Activated B cell treated with CpG ODN at 0.5 μM for 24 hours (primary cell): ENCODE data around the gene USP51. TPM values are rescaled to one million over a fixed set of nuclear protein-coding genes. Genes with fewer than 3 reads are reported as not detected.
A peak's percentile ranks its signal among the peaks of the same experiment; 100 is the strongest.
"Not testable (repeated sequence)": the region's sequence is repeated elsewhere in the genome, so short reads cannot be mapped to it uniquely, and the experiment has no call there.

ENCODE experiments used
- ATAC-seq: fragments of 200-7000 bp; cut with Tn5 transposase; one replicate; pipeline ENCODE4 v1.10.0; 2021; ENCODE audit warnings: low read depth, mild to moderate bottlenecking, moderate library complexity
- CTCF ChIA-PET: fragments of 350-600 bp; sonication (Branson Sonifier 250); formaldehyde crosslinking; loops from one replicate; lab custom pipeline; 2021; ENCODE audit warnings: antibody characterized with exemption; lab: Charles Lee
- POLR2A ChIA-PET: fragments of 350-600 bp; sonication (Branson Sonifier 250); formaldehyde crosslinking; loops from one replicate; lab custom pipeline; 2021; ENCODE audit warnings: antibody characterized with exemption; lab: Charles Lee
- DNase-seq: peaks from one replicate; pipeline ENCODE4 v3.0.0; 2022
- H3K27ac Mint-ChIP-seq: one replicate; pipeline ENCODE4 v1.8.0; 2020; ENCODE audit warnings: mixed read lengths
- H3K27me3 Mint-ChIP-seq: one replicate; pipeline ENCODE4 v1.8.0; 2021; ENCODE audit warnings: mixed read lengths
- H3K36me3 Mint-ChIP-seq: one replicate; pipeline ENCODE4 v1.8.0; 2021; ENCODE audit warnings: low read depth, mixed read lengths
- H3K4me1 Mint-ChIP-seq: one replicate; pipeline ENCODE4 v1.8.0; 2021; ENCODE audit warnings: mixed read lengths
- H3K4me3 Mint-ChIP-seq: one replicate; pipeline ENCODE4 v1.8.0; 2020; ENCODE audit warnings: mild to moderate bottlenecking, mixed read lengths
- H3K9me3 Mint-ChIP-seq: one replicate; pipeline ENCODE4 v1.8.0; 2020; ENCODE audit warnings: mixed read lengths
- CTCF ChIP-seq: fragments of 200-600 bp; IDR thresholded peaks from one replicate; pipeline ENCODE4 v1.8.0; 2022; ENCODE audit warnings: antibody characterized with exemption, mild to moderate bottlenecking
- intact Hi-C: fragments of 100-400 bp; cut with micrococcal nuclease; formaldehyde crosslinking; loops from one replicate; pipeline ENCODE4 v1.15.1; 2024
- total RNA-seq: library from RNA; stranded (reverse); gene quantifications from 2 replicates; pipeline ENCODE4 v1.2.3, GENCODE V29; 2022

Gene USP51
- total RNA-seq, 1 donor from 2014 or later = 2.4 TPM

- H3K4me3 Mint-ChIP-seq, H3K27ac Mint-ChIP-seq, H3K27me3 Mint-ChIP-seq, DNase-seq, ATAC-seq, H3K4me1 Mint-ChIP-seq, POLR2A ChIA-PET, CTCF ChIA-PET, intact Hi-C loops, H3K9me3 Mint-ChIP-seq, H3K36me3 Mint-ChIP-seq: not testable (repeated sequence)
Measured at GRCh38 chrX:55508410-55509152, 18.9 kb upstream of the USP51 start.

- intact Hi-C loops, POLR2A ChIA-PET, H3K27me3 Mint-ChIP-seq, H3K36me3 Mint-ChIP-seq, H3K27ac Mint-ChIP-seq, H3K9me3 Mint-ChIP-seq, ATAC-seq, CTCF ChIA-PET, DNase-seq, H3K4me3 Mint-ChIP-seq, H3K4me1 Mint-ChIP-seq: not testable (repeated sequence)
Measured at GRCh38 chrX:55507699-55508098, 18.1 kb upstream of the USP51 start.

- H3K4me3 Mint-ChIP-seq, H3K27ac Mint-ChIP-seq, CTCF ChIA-PET, DNase-seq, H3K4me1 Mint-ChIP-seq, H3K27me3 Mint-ChIP-seq, H3K9me3 Mint-ChIP-seq, H3K36me3 Mint-ChIP-seq, intact Hi-C loops, POLR2A ChIA-PET, ATAC-seq: not testable (repeated sequence)
Measured at GRCh38 chrX:55507010-55507409, 17.4 kb upstream of the USP51 start.

- Mint-ChIP-seq H3K27me3 (no peaks in the 10 kb centered on the region), H3K4me3 (no peak overlapping the region), H3K4me1 (peaks cover 12% of the 10 kb centered on the region), H3K9me3 (no peaks in the 10 kb centered on the region), H3K36me3 (peaks cover 6% of the 10 kb centered on the region), H3K27ac (no peak overlapping the region)
- ChIA-PET CTCF (no interaction called here), POLR2A (no interaction called here)
- intact Hi-C loops = no loop called here
- no peak for ATAC-seq
- no peak for DNase-seq
- no peak for TF ChIP-seq CTCF
Measured at GRCh38 chrX:55490974-55491373, 1.3 kb upstream of the USP51 start.

- peak overlapping the region; percentile 98 for H3K27ac Mint-ChIP-seq
- DNase-seq = no peak
- CTCF ChIA-PET = no interaction called here
- peaks cover 13% of the 10 kb centered on the region for H3K4me1 Mint-ChIP-seq
- H3K27me3 Mint-ChIP-seq = no peaks in the 10 kb centered on the region
- TF ChIP-seq CTCF = no peak
- H3K9me3 Mint-ChIP-seq = no peaks in the 10 kb centered on the region
- intact Hi-C loops = no loop called here
- H3K36me3 Mint-ChIP-seq = peaks cover 6% of the 10 kb centered on the region
- no peak for ATAC-seq
- POLR2A ChIA-PET = interaction anchor here (2.4 kb wide), 1 partner anchor 418 kb away, joined by 11 read pairs; no protein-coding TSS in a partner anchor
- peak overlapping the region; percentile 94 for H3K4me3 Mint-ChIP-seq
Measured at GRCh38 chrX:55490121-55490520, 473 bp upstream of the USP51 start.

- TF ChIP-seq CTCF = no peak
- CTCF ChIA-PET = interaction anchor here (0.5 to 1.8 kb wide), 5 partner anchors 37 to 1830 kb away, joined by 3 to 10 read pairs (median 3); partner anchors contain the start of genes MAGEH1, NBDY and RRAGB
- Mint-ChIP-seq H3K27me3 (no peaks in the 10 kb centered on the region), H3K36me3 (peaks cover 6% of the 10 kb centered on the region), H3K4me1 (peaks cover 17% of the 10 kb centered on the region), H3K4me3 (peak overlapping the region; percentile 94), H3K27ac (peak overlapping the region; percentile 98), H3K9me3 (no peaks in the 10 kb centered on the region)
- peak; percentile 61 for DNase-seq
- ATAC-seq = peak; percentile 74
- POLR2A ChIA-PET = interaction anchor here (1.1 to 2.4 kb wide), 10 partner anchors 36 to 1305 kb away, joined by 3 to 23 read pairs (median 8); partner anchors contain the start of genes APEX2, FAM120C, MAGEH1 and RRAGB
- intact Hi-C loops = no loop called here
Measured at GRCh38 chrX:55488593-55489313, 895 bp downstream of the USP51 start.
